ENCODE measurements around the gene CNDP2.
"Not testable (repeated sequence)": the region's sequence is repeated elsewhere in the genome, so short reads cannot be mapped to it uniquely, and the experiment has no call there.

The CNDP2 gene

DNA sequence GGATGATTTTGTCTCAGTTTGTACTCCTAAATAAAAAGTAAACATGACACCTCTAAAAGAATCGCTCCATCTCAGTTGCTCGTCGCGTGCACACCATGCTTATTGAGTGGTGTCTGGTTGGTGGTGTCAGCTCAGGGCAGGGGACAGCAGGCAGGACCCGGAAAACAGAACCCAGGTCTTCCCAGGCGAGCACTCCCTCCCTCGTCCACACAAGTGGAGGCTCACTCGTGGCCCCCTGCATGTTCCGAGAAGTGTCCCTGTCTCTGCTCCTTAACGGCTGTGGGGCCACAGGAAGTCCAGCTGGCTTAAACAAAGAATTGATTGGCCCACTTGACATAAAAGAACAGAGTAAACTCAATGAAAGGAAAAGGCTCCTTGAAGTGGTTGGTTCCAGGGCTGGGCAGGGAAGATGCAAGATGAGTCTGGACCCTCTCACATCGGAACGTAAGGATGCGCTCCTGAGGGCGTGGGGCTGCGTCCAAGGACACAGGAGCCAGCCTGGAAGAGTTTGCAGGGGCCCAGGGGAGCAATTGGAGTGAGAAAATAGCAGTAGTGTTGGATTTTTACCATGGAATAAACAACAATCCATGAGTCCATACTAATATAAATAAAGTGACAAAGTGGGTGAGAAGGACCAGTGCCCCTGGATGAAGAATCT is 25.0 kb downstream of the CNDP2 start:
- H3K9me3 ChIP-seq (replicated peaks; ENCODE audit: low read length): no peaks in the 10 kb centered on the region
- H3K4me1 ChIP-seq (ENCODE audit: control insufficient read depth, insufficient read depth, low read length): no peaks in the 10 kb centered on the region
- no peak overlapping the region for H3K4me3 ChIP-seq (ENCODE audit: low read length)
- H3K9ac ChIP-seq (ENCODE audit: low read depth, low read length): no peak overlapping the region
- H3K27me3 ChIP-seq (ENCODE audit: control insufficient read depth, insufficient read depth, low read length): peaks cover 2% of the 10 kb centered on the region
- no peak overlapping the region for H3K4me2 ChIP-seq (ENCODE audit: low read length)
- H3K36me3 ChIP-seq (ENCODE audit: insufficient read depth, low read length): peaks cover 22% of the 10 kb centered on the region

DNA sequence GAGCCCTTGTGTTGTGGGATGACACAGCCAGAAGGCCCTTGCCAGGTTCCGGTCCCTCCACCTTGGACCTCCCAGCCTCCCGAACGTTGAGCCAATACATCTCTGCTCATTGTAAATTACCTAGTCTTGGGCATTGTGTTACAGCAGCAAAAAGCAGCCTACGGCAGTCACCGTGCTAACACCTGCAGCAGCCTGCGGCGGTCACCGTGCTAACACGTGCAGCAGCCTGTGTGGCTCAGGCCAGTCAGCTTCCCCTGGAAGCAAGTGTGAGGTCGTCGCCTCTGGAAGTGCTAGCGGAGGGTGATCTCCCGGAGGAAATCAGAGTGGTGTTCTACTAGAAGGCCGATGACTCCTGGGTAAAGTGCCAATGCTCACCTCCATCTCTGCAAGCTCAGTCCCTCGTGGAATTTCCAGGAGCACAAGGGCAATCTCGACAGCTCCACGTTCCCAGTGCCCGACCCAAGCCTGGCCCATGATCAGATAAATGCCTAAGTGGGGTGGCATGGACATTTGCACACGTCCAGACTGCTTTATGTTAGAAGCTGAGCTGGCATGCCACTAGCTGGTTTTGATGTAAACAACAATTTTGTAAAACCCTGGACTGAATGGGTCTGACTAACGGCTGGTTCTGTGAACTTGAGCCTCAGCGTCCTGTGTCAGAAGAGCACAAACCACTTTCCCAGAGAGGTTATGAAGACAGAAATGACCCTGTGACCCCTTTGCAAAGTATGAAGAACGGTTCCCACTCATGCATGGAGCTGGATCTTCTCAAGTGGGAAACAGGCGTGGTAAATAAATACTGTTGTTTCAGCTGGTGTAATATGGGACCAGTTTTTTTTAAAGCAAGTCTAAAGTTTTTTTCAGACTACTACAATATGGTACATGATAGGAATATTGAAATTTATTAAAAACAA is 26.7 kb downstream of the CNDP2 start:
- Histone ChIP-seq H3K9ac (ENCODE audit: low read depth, low read length) (no peak overlapping the region), H3K36me3 (ENCODE audit: insufficient read depth, low read length) (peaks cover 17% of the 10 kb centered on the region)

DNA sequence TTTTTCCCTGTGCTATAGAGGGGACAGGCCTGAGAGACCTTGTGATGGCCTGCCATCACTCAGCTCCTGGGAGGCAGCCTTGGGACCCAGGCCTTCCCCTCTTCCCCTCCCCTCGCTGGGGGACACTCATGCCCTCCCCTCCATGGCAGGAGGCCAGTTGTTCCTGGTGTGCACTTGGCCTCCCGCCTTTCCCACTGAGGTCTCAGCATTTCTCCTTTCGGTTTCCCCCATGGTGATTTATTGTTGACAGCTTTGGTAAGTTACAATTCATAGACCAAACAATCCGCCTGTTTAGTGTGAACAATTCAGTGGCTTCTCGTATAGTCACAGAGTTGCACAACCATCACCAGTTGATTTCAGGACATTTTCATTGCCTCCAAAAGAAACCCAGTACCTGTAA is 27.9 kb downstream of the CNDP2 start:
- H3K9ac ChIP-seq (ENCODE audit: low read depth, low read length): no peak overlapping the region
- H3K27me3 ChIP-seq (ENCODE audit: control insufficient read depth, insufficient read depth, low read length): peaks cover 9% of the 10 kb centered on the region
- peaks cover 11% of the 10 kb centered on the region for H3K36me3 ChIP-seq (ENCODE audit: insufficient read depth, low read length)
- H3K9me3 ChIP-seq (replicated peaks; ENCODE audit: low read length): no peaks in the 10 kb centered on the region
- no peak overlapping the region for H3K4me2 ChIP-seq (ENCODE audit: low read length)
- H3K4me3 ChIP-seq (ENCODE audit: low read length): no peak overlapping the region
- no peaks in the 10 kb centered on the region for H3K4me1 ChIP-seq (ENCODE audit: control insufficient read depth, insufficient read depth, low read length)

More for the DNA sequence above, 26.7 kb downstream of the CNDP2 start:
- H3K4me1 ChIP-seq (ENCODE audit: control insufficient read depth, insufficient read depth, low read length): no peaks in the 10 kb centered on the region
- H3K4me3 ChIP-seq (ENCODE audit: low read length): no peak overlapping the region
- H3K9me3 ChIP-seq (replicated peaks; ENCODE audit: low read length): no peaks in the 10 kb centered on the region
- no peak overlapping the region for H3K4me2 ChIP-seq (ENCODE audit: low read length)
- H3K27me3 ChIP-seq (ENCODE audit: control insufficient read depth, insufficient read depth, low read length): peaks cover 9% of the 10 kb centered on the region

DNA sequence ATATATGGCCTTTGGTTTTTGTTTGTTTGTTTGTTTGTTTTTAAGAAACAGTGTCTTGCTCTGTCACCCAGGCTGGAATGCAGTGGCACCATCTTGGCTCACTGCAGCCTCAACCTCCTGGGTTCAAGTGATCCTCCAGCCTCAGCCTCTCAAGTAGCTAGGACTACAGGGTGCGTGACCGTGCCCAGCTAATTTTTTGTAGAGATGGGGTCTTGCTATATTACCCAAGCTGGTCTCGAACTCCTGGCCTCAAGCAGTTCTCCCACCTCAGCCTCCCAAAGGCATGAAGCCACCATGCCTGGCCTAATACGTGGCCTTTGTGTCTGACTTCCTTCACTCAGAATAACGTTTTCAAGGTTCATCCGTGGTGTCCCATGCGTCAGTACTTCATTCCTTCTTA is 28.8 kb downstream of the CNDP2 start:
- H3K9me3 ChIP-seq (replicated peaks; ENCODE audit: low read length); H3K4me1 ChIP-seq (ENCODE audit: control insufficient read depth, insufficient read depth, low read length); H3K4me2 ChIP-seq (ENCODE audit: low read length); H3K9ac ChIP-seq (ENCODE audit: low read depth, low read length); H3K27me3 ChIP-seq (ENCODE audit: control insufficient read depth, insufficient read depth, low read length); H3K36me3 ChIP-seq (ENCODE audit: insufficient read depth, low read length); H3K4me3 ChIP-seq (ENCODE audit: low read length): not testable (repeated sequence)

DNA sequence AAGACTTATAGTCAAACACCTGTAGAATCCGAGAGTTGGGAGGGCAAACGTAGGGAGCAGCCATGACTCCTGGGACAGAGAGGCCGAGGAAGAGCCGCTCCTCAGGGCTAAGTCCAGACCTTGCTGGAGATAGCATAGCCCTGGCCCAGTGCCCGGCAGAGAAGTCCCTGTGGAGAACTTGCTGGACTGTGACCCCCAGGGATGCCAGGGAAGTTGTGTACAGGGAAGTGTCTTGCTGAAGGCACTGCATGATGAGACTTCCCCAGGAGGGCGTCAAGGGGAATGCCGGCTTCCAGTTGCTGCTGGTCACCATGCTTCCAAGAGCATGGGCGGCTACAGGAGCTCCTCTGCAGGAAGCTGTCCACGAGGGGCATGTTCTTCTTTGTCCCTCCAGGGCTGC is 29.6 kb downstream of the CNDP2 start:
- Histone ChIP-seq H3K9ac (ENCODE audit: low read depth, low read length) (no peak overlapping the region), H3K4me1 (ENCODE audit: control insufficient read depth, insufficient read depth, low read length) (no peaks in the 10 kb centered on the region), H3K36me3 (ENCODE audit: insufficient read depth, low read length) (no peaks in the 10 kb centered on the region), H3K9me3 (replicated peaks; ENCODE audit: low read length) (no peaks in the 10 kb centered on the region), H3K4me3 (ENCODE audit: low read length) (no peak overlapping the region), H3K27me3 (ENCODE audit: control insufficient read depth, insufficient read depth, low read length) (peaks cover 11% of the 10 kb centered on the region), H3K4me2 (ENCODE audit: low read length) (no peak overlapping the region)

DNA sequence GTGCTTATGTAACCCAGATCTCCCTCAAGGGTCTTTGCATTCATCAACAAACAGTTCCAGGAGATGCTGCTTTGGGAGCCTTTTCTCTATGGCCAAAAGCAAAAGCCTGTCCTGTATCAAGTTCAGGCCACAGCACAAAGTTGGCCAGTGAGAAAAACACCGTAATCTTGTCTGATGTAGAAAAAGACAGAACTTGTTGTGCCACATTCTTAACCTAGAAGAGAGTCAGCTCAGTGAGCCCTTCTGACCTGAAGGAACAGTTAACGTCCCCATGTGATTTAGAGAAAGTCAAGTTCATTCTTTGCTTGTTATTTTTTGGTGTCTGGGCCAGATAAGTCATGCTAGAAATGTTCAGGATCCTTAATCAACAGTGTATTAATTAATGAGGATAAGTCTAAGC is 30.3 kb downstream of the CNDP2 start:
- no peak overlapping the region for H3K9ac ChIP-seq (ENCODE audit: low read depth, low read length)
- no peaks in the 10 kb centered on the region for H3K4me1 ChIP-seq (ENCODE audit: control insufficient read depth, insufficient read depth, low read length)
- peaks cover 14% of the 10 kb centered on the region for H3K27me3 ChIP-seq (ENCODE audit: control insufficient read depth, insufficient read depth, low read length)
- no peaks in the 10 kb centered on the region for H3K9me3 ChIP-seq (replicated peaks; ENCODE audit: low read length)
- H3K4me2 ChIP-seq (ENCODE audit: low read length): no peak overlapping the region
- no peak overlapping the region for H3K4me3 ChIP-seq (ENCODE audit: low read length)
- no peaks in the 10 kb centered on the region for H3K36me3 ChIP-seq (ENCODE audit: insufficient read depth, low read length)

DNA sequence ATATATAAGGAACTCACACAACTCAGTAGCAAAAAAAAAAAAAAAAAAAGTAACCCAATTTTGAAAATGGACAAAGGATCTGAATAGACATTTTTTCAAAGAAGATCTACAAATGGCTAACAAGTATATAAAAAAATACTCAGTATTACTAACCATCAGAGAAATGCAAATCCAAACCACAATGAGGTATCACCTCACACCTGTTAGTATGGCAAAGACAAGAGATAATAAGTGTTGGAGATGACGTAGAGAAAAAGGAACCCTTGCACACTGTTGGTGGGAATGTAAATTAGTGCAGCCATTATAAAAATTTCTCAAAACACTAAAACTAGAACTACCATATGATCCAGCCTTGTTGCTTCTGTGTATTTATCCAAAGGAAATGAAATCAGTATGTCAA is 32.3 kb downstream of the CNDP2 start:
- H3K9me3 ChIP-seq (replicated peaks; ENCODE audit: low read length): no peaks in the 10 kb centered on the region
- no peak overlapping the region for H3K4me2 ChIP-seq (ENCODE audit: low read length)
- H3K9ac ChIP-seq (ENCODE audit: low read depth, low read length): no peak overlapping the region
- H3K4me3 ChIP-seq (ENCODE audit: low read length): no peak overlapping the region
- H3K27me3 ChIP-seq (ENCODE audit: control insufficient read depth, insufficient read depth, low read length): peaks cover 14% of the 10 kb centered on the region
- H3K36me3 ChIP-seq (ENCODE audit: insufficient read depth, low read length): no peaks in the 10 kb centered on the region
- no peaks in the 10 kb centered on the region for H3K4me1 ChIP-seq (ENCODE audit: control insufficient read depth, insufficient read depth, low read length)

DNA sequence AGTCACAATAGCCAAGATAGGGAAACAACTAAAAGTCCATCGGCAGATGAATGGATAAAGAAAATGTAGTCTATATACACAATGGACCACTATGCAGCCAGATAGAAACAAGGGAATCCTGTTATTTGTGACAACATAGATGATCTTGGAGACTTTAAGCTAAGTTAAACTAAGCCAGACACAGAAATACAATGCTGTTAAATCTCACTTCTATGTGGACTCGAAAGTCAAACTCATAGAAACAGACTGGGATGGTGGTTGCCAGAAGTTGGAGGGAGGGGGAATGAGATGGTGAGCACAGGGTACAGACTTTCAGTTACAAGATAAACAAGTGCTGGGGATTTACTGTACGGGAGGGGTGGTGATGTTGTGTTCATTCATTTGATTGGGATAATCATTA is 32.8 kb downstream of the CNDP2 start:
- H3K4me1 ChIP-seq (ENCODE audit: control insufficient read depth, insufficient read depth, low read length): no peaks in the 10 kb centered on the region
- H3K9me3 ChIP-seq (replicated peaks; ENCODE audit: low read length): no peaks in the 10 kb centered on the region
- no peak overlapping the region for H3K9ac ChIP-seq (ENCODE audit: low read depth, low read length)
- no peak overlapping the region for H3K4me3 ChIP-seq (ENCODE audit: low read length)
- no peak overlapping the region for H3K4me2 ChIP-seq (ENCODE audit: low read length)
- peaks cover 18% of the 10 kb centered on the region for H3K27me3 ChIP-seq (ENCODE audit: control insufficient read depth, insufficient read depth, low read length)
- no peaks in the 10 kb centered on the region for H3K36me3 ChIP-seq (ENCODE audit: insufficient read depth, low read length)

DNA sequence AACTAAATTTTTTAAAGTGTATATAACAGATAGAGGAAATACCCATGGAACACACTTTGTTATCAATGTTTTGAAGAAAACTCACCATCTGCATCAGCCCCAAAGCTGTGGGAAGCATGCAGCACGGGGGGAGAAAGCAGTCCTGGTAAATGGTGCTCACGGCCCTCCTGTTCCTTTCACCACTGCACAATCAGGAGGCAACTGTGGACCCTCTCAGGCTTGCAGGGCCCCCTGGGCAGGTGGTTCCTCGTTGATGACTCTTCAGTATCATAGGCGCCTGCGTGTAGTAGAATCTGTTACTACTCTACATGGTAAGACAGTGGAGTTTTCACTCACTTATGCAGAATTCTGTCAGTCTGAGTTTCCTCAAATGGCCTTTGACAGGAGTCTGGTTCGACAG is 33.2 kb downstream of the CNDP2 start:
- Histone ChIP-seq H3K27me3 (ENCODE audit: control insufficient read depth, insufficient read depth, low read length) (peaks cover 21% of the 10 kb centered on the region), H3K4me3 (ENCODE audit: low read length) (no peak overlapping the region), H3K9ac (ENCODE audit: low read depth, low read length) (no peak overlapping the region), H3K36me3 (ENCODE audit: insufficient read depth, low read length) (no peaks in the 10 kb centered on the region), H3K9me3 (replicated peaks; ENCODE audit: low read length) (no peaks in the 10 kb centered on the region), H3K4me1 (ENCODE audit: control insufficient read depth, insufficient read depth, low read length) (no peaks in the 10 kb centered on the region), H3K4me2 (ENCODE audit: low read length) (no peak overlapping the region)

DNA sequence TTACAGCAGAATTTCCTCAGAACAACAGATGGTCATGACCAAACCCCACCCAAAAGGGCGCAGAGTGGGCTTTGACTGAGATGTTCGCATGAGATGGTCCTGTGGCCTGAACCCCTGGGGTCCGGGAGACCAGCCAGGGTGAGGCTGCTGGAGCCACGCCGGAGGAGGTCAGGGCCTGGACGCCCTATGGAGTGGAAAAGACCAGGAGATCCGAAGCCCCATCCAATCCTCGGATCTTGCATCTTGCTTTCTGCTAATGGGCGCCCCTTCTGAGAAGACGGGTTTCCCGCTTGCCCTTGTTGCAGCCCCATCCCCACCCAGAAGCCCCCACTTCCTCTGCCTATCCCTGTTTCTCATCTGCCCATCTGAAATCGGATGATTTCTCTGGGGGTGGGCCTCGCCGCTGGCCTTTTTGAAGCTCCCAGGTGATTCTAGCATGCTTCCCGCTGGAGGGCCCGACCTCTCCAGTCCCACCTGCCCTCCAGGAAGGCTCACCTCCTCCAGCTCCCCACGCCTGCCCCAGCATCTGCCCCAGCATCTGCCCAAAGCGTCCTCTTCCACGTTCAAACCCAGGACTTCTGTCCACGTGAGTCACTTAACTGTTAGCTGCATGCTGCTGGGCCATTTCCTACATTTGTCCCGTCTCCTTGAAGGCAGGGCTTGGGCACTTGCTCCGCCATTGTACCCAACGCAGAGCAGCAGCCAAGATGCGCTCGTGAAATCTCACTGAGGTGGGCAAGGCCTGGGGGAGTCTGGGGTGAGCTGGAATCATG is 33.8 kb downstream of the CNDP2 start:
- no peak overlapping the region for H3K9ac ChIP-seq (ENCODE audit: low read depth, low read length)

DNA sequence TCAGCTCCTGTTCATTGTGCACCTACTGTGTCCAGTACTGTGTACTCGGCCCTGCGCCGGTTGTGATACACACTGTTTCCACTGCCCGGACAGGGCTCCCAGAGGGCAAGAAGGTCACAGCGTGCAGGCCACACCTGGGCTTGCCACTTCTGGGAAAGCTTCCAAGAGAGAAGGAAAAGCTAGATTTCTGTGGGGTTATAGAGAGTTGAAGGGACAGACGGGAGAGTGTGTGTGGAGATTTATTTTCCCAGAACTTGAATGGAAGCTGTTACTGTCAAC is 34.4 kb downstream of the CNDP2 start:
- H3K4me3 ChIP-seq (ENCODE audit: low read length): no peak overlapping the region
- H3K27me3 ChIP-seq (ENCODE audit: control insufficient read depth, insufficient read depth, low read length): peaks cover 28% of the 10 kb centered on the region
- no peaks in the 10 kb centered on the region for H3K4me1 ChIP-seq (ENCODE audit: control insufficient read depth, insufficient read depth, low read length)
- H3K9me3 ChIP-seq (replicated peaks; ENCODE audit: low read length): no peaks in the 10 kb centered on the region
- H3K9ac ChIP-seq (ENCODE audit: low read depth, low read length): no peak overlapping the region
- H3K4me2 ChIP-seq (ENCODE audit: low read length): no peak overlapping the region
- no peaks in the 10 kb centered on the region for H3K36me3 ChIP-seq (ENCODE audit: insufficient read depth, low read length)

More for the DNA sequence above, 33.8 kb downstream of the CNDP2 start:
- H3K9me3 ChIP-seq (replicated peaks; ENCODE audit: low read length): no peaks in the 10 kb centered on the region
- H3K36me3 ChIP-seq (ENCODE audit: insufficient read depth, low read length): no peaks in the 10 kb centered on the region
- no peaks in the 10 kb centered on the region for H3K4me1 ChIP-seq (ENCODE audit: control insufficient read depth, insufficient read depth, low read length)
- no peak overlapping the region for H3K4me3 ChIP-seq (ENCODE audit: low read length)
- peaks cover 28% of the 10 kb centered on the region for H3K27me3 ChIP-seq (ENCODE audit: control insufficient read depth, insufficient read depth, low read length)
- no peak overlapping the region for H3K4me2 ChIP-seq (ENCODE audit: low read length)

Data from skeletal muscle satellite cell (primary cell).